Activated naive CD4-positive, alpha-beta T cell treated with anti-CD3 and anti-CD28 coated beads, Interleukin-2, amount 50 U/mL, for 24 hours (primary cell): ENCODE data around the gene SEZ6L2.
"Not testable (repeated sequence)": the region's sequence is repeated elsewhere in the genome, so short reads cannot be mapped to it uniquely, and the experiment has no call there.

Experiments used
- H3K27ac Mint-ChIP-seq: one replicate; pipeline ENCODE4 v1.8.0; 2021; ENCODE audit warnings: mild to moderate bottlenecking, mixed read lengths
- H3K27me3 Mint-ChIP-seq: one replicate; pipeline ENCODE4 v1.8.0; 2021; ENCODE audit warnings: mixed read lengths
- H3K36me3 Mint-ChIP-seq: one replicate; pipeline ENCODE4 v1.8.0; 2021; ENCODE audit warnings: mixed read lengths
- H3K4me1 Mint-ChIP-seq: one replicate; pipeline ENCODE4 v1.8.0; 2021; ENCODE audit warnings: mixed read lengths
- H3K4me3 Mint-ChIP-seq: one replicate; pipeline ENCODE4 v1.8.0; 2021; ENCODE audit warnings: mild to moderate bottlenecking, mixed read lengths
- H3K9me3 Mint-ChIP-seq: one replicate; pipeline ENCODE4 v1.8.0; 2021; ENCODE audit warnings: mixed read lengths

SEZ6L2 gene

GRCh38 chr16:29916979-29917378, 17.6 kb upstream of the SEZ6L2 start:
- Mint-ChIP-seq H3K9me3 (no peaks in the 10 kb centered on the region), H3K27me3 (no peaks in the 10 kb centered on the region), H3K27ac (no peak overlapping the region), H3K4me1 (peaks cover 13% of the 10 kb centered on the region), H3K4me3 (no peak overlapping the region), H3K36me3 (peaks cover 13% of the 10 kb centered on the region)

- Mint-ChIP-seq H3K27ac (no peak overlapping the region), H3K4me3 (no peak overlapping the region), H3K9me3 (no peaks in the 10 kb centered on the region), H3K27me3 (no peaks in the 10 kb centered on the region), H3K36me3 (peaks cover 9% of the 10 kb centered on the region), H3K4me1 (peaks cover 6% of the 10 kb centered on the region)
Measured at GRCh38 chr16:29915590-29916247, 16.4 kb upstream of the SEZ6L2 start.

- peaks cover 7% of the 10 kb centered on the region for H3K36me3 Mint-ChIP-seq
- H3K9me3 Mint-ChIP-seq = no peaks in the 10 kb centered on the region
- H3K27me3 Mint-ChIP-seq = no peaks in the 10 kb centered on the region
- no peaks in the 10 kb centered on the region for H3K4me1 Mint-ChIP-seq
- H3K4me3 Mint-ChIP-seq = no peak overlapping the region
- no peak overlapping the region for H3K27ac Mint-ChIP-seq
Measured at GRCh38 chr16:29913514-29913913, 14.2 kb upstream of the SEZ6L2 start.

GRCh38 chr16:29912087-29912486, 12.7 kb upstream of the SEZ6L2 start:
- Mint-ChIP-seq H3K27me3 (no peaks in the 10 kb centered on the region), H3K4me1 (no peaks in the 10 kb centered on the region), H3K27ac (no peak overlapping the region), H3K36me3 (peaks cover 5% of the 10 kb centered on the region), H3K9me3 (no peaks in the 10 kb centered on the region), H3K4me3 (no peak overlapping the region)

- H3K27me3 Mint-ChIP-seq = no peaks in the 10 kb centered on the region
- no peak overlapping the region for H3K4me3 Mint-ChIP-seq
- no peak overlapping the region for H3K27ac Mint-ChIP-seq
- peaks cover 5% of the 10 kb centered on the region for H3K36me3 Mint-ChIP-seq
- no peaks in the 10 kb centered on the region for H3K9me3 Mint-ChIP-seq
- H3K4me1 Mint-ChIP-seq = no peaks in the 10 kb centered on the region
Measured at GRCh38 chr16:29911676-29912010, 12.3 kb upstream of the SEZ6L2 start.

GRCh38 chr16:29910819-29911675, 11.7 kb upstream of the SEZ6L2 start:
- Mint-ChIP-seq H3K27ac (no peak overlapping the region), H3K4me3 (no peak overlapping the region), H3K4me1 (no peaks in the 10 kb centered on the region), H3K36me3 (peaks cover 5% of the 10 kb centered on the region), H3K27me3 (no peaks in the 10 kb centered on the region), H3K9me3 (no peaks in the 10 kb centered on the region)

- not testable (repeated sequence) for H3K27me3 Mint-ChIP-seq, H3K36me3 Mint-ChIP-seq, H3K4me3 Mint-ChIP-seq, H3K27ac Mint-ChIP-seq, H3K9me3 Mint-ChIP-seq, H3K4me1 Mint-ChIP-seq
Measured at GRCh38 chr16:29909851-29910250, 10.5 kb upstream of the SEZ6L2 start.

GRCh38 chr16:29909391-29909790, 10.0 kb upstream of the SEZ6L2 start:
- Mint-ChIP-seq H3K36me3 (peaks cover 3% of the 10 kb centered on the region), H3K9me3 (no peaks in the 10 kb centered on the region), H3K4me1 (no peaks in the 10 kb centered on the region), H3K4me3 (no peak overlapping the region), H3K27ac (no peak overlapping the region), H3K27me3 (no peaks in the 10 kb centered on the region)

GRCh38 chr16:29908719-29909220, 9.4 kb upstream of the SEZ6L2 start:
- Mint-ChIP-seq H3K27ac (no peak overlapping the region), H3K4me1 (peaks cover under 1% of the 10 kb centered on the region), H3K9me3 (no peaks in the 10 kb centered on the region), H3K4me3 (no peak overlapping the region), H3K27me3 (no peaks in the 10 kb centered on the region), H3K36me3 (no peaks in the 10 kb centered on the region)

- H3K9me3 Mint-ChIP-seq = no peaks in the 10 kb centered on the region
Measured at GRCh38 chr16:29907973-29908372, 8.6 kb upstream of the SEZ6L2 start.

GRCh38 chr16:29906520-29907244, 7.3 kb upstream of the SEZ6L2 start:
- no peaks in the 10 kb centered on the region for H3K9me3 Mint-ChIP-seq

More at GRCh38 chr16:29907973-29908372, 8.6 kb upstream of the SEZ6L2 start:
- Mint-ChIP-seq H3K4me1 (peaks cover 5% of the 10 kb centered on the region), H3K4me3 (no peak overlapping the region), H3K27ac (no peak overlapping the region), H3K27me3 (no peaks in the 10 kb centered on the region), H3K36me3 (no peaks in the 10 kb centered on the region)

GRCh38 chr16:29905668-29906067, 6.3 kb upstream of the SEZ6L2 start:
- H3K4me1 Mint-ChIP-seq = peaks cover 7% of the 10 kb centered on the region
- H3K27ac Mint-ChIP-seq = no peak overlapping the region
- no peaks in the 10 kb centered on the region for H3K36me3 Mint-ChIP-seq
- no peaks in the 10 kb centered on the region for H3K9me3 Mint-ChIP-seq
- no peak overlapping the region for H3K4me3 Mint-ChIP-seq
- H3K27me3 Mint-ChIP-seq = no peaks in the 10 kb centered on the region

More at GRCh38 chr16:29906520-29907244, 7.3 kb upstream of the SEZ6L2 start:
- Mint-ChIP-seq H3K4me3 (no peak overlapping the region), H3K36me3 (no peaks in the 10 kb centered on the region), H3K27ac (no peak overlapping the region), H3K27me3 (no peaks in the 10 kb centered on the region), H3K4me1 (peaks cover 5% of the 10 kb centered on the region)

GRCh38 chr16:29904947-29905346, 5.6 kb upstream of the SEZ6L2 start:
- H3K9me3 Mint-ChIP-seq = no peaks in the 10 kb centered on the region
- H3K36me3 Mint-ChIP-seq = no peaks in the 10 kb centered on the region
- H3K27ac Mint-ChIP-seq = no peak overlapping the region
- peaks cover 10% of the 10 kb centered on the region for H3K4me1 Mint-ChIP-seq
- no peak overlapping the region for H3K4me3 Mint-ChIP-seq
- no peaks in the 10 kb centered on the region for H3K27me3 Mint-ChIP-seq

- Mint-ChIP-seq H3K27me3 (peaks cover under 1% of the 10 kb centered on the region), H3K36me3 (no peaks in the 10 kb centered on the region), H3K4me3 (no peak overlapping the region), H3K27ac (no peak overlapping the region), H3K9me3 (no peaks in the 10 kb centered on the region), H3K4me1 (peaks cover 10% of the 10 kb centered on the region)
Measured at GRCh38 chr16:29903590-29903989, 4.2 kb upstream of the SEZ6L2 start.

GRCh38 chr16:29901607-29901945, 2.2 kb upstream of the SEZ6L2 start:
- peaks cover 13% of the 10 kb centered on the region for H3K27me3 Mint-ChIP-seq
- H3K4me1 Mint-ChIP-seq = peaks cover 10% of the 10 kb centered on the region
- H3K9me3 Mint-ChIP-seq = no peaks in the 10 kb centered on the region
- H3K27ac Mint-ChIP-seq = no peak overlapping the region
- H3K4me3 Mint-ChIP-seq = peak overlapping the region; percentile 44
- no peaks in the 10 kb centered on the region for H3K36me3 Mint-ChIP-seq
